Panc1 (cell line): Measurements from ENCODE around the gene COL5A2. TPM values are rescaled to one million over a fixed set of nuclear protein-coding genes. Genes with fewer than 3 reads are reported as not detected.

Experiments
- ATAC-seq: fragments of 200-7000 bp; cut with Tn5 transposase; 2 replicates; pipeline ENCODE4 v1.9.1; 2020; ENCODE audit warnings: mild to moderate bottlenecking, moderate library complexity
- BruUV-seq: library from RNA; stranded (reverse); fragments of 400-500 nt; replicated peaks from 2 replicates; lab custom pipeline; 2021; lab: Mats Ljungman, UMichigan
- CTCF ChIA-PET: fragments of 300-600 bp; sonication (Branson Sonifier 250); formaldehyde crosslinking; loops from one replicate; lab custom pipeline; 2022; ENCODE audit warnings: antibody characterized with exemption; lab: Charles Lee
- POLR2A ChIA-PET: fragments of 300-600 bp; sonication (Branson Sonifier 250); formaldehyde crosslinking; loops from one replicate; lab custom pipeline; 2022; ENCODE audit warnings: antibody characterized with exemption; lab: Charles Lee
- DNase-seq: peaks from one replicate; pipeline ENCODE4 v3.0.0-alpha.2; 2010; ENCODE audit warnings: low read depth, low spot score
- H3K27ac ChIP-seq: 2 replicates; pipeline ENCODE4 v1.5.1; 2011; ENCODE audit warnings: mild to moderate bottlenecking, low read length, inconsistent platforms
- H3K27me3 ChIP-seq: fragments of 200-500 bp; sonication (Bioruptor generic); 2 replicates; pipeline ENCODE4 v1.6.0; 2014; ENCODE audit warnings: low read length, inconsistent platforms; ENCODE audit not compliant: control insufficient read depth, insufficient read depth
- H3K36me3 ChIP-seq: fragments of 200-500 bp; sonication (Bioruptor generic); 2 replicates; pipeline ENCODE4 v1.5.1; 2014; ENCODE audit warnings: inconsistent platforms, mild to moderate bottlenecking, low read length, moderate library complexity; ENCODE audit not compliant: control insufficient read depth, insufficient read depth
- H3K4me1 ChIP-seq: 2 replicates; pipeline ENCODE4 v1.5.1; 2011; ENCODE audit warnings: inconsistent platforms, mild to moderate bottlenecking, low read length, moderate library complexity; ENCODE audit not compliant: control insufficient read depth, insufficient read depth
- H3K4me3 ChIP-seq, 2 experiments: 2 replicates each; pipeline ENCODE4 v1.5.1; 2011 to 2012; ENCODE audit warnings: low read depth in 2 of 2, low read length in 2 of 2, mild to moderate bottlenecking in 2 of 2, inconsistent platforms in 1 of 2, moderate library complexity in 1 of 2
- H3K9me3 ChIP-seq: fragments of 200-500 bp; sonication (Bioruptor generic); 2 replicates; pipeline ENCODE4 v1.5.1; 2014; ENCODE audit warnings: low read depth, mild to moderate bottlenecking, inconsistent platforms, low read length, moderate library complexity; ENCODE audit not compliant: control insufficient read depth, insufficient read depth
- POLR2AphosphoS5 ChIP-seq: IDR thresholded peaks from 2 replicates; pipeline ENCODE4 v1.6.1; 2012; ENCODE audit warnings: mild to moderate bottlenecking, low read depth, low read length, moderate library complexity
- REST ChIP-seq, 2 experiments: IDR thresholded peaks; 2 replicates each; pipeline ENCODE4 v1.6.1; 2011 to 2012; ENCODE audit warnings: low read depth in 2 of 2, control low read depth in 1 of 2, low read length in 1 of 2, mild to moderate bottlenecking in 1 of 2, moderate library complexity in 1 of 2; ENCODE audit not compliant: insufficient read depth in 1 of 2
- SIN3A ChIP-seq: IDR thresholded peaks from 2 replicates; pipeline ENCODE4 v1.6.1; 2012; ENCODE audit warnings: low read depth, mild to moderate bottlenecking, low read length, moderate library complexity, borderline replicate concordance; ENCODE audit not compliant: insufficient read depth
- TCF7L2 ChIP-seq: IDR thresholded peaks from 2 replicates; pipeline ENCODE4 v1.6.1; 2011; ENCODE audit warnings: mild to moderate bottlenecking, low read depth, low read length, inconsistent platforms
- in situ Hi-C: cut with HindIII; loops from 2 replicates; pipeline ENCODE4 v1.10.0; 2016; ENCODE audit warnings: low sequenced_read_pairs, low pct_unique_long_range_greater_than_20kb
- intact Hi-C: fragments of 100-400 bp; cut with micrococcal nuclease; formaldehyde crosslinking; loops from one replicate; pipeline ENCODE4 v1.10.0; 2022; ENCODE audit not compliant: unreplicated experiment
- total RNA-seq: library from RNA; stranded (reverse); gene quantifications from one replicate; pipeline ENCODE4 v1.2.1, GENCODE V29; 2021; ENCODE audit not compliant: unreplicated experiment
- TF ChIP-seq, protein P1 (sequence below): fragments of 450-650 bp; IDR thresholded peaks from 2 replicates; pipeline ENCODE4 v1.5.1; 2017; ENCODE audit warnings: mild to moderate bottlenecking

COL5A2 gene
- total RNA-seq, 1 experiment from 2014 or later: 144 TPM

GRCh38 chr2:189157939-189158338, 21.6 kb downstream of the COL5A2 start:
- Histone ChIP-seq H3K4me1 (peaks cover 54% of the 10 kb centered on the region), H3K27ac (peak overlapping the region; percentile 79; the same call in 1 of the 2 replicates), H3K9me3 (no peaks in the 10 kb centered on the region), H3K4me3 (no peak overlapping the region), H3K36me3 (no peaks in the 10 kb centered on the region), H3K27me3 (no peaks in the 10 kb centered on the region)
- TF ChIP-seq REST (IDR thresholded peaks at IDR 0.05; ENCODE audit: insufficient read depth in 1 of 2, low read depth in 2 of 2, low read length in 1 of 2): no peak
- TF ChIP-seq POLR2AphosphoS5: no peak
- TF ChIP-seq, protein P1, sequence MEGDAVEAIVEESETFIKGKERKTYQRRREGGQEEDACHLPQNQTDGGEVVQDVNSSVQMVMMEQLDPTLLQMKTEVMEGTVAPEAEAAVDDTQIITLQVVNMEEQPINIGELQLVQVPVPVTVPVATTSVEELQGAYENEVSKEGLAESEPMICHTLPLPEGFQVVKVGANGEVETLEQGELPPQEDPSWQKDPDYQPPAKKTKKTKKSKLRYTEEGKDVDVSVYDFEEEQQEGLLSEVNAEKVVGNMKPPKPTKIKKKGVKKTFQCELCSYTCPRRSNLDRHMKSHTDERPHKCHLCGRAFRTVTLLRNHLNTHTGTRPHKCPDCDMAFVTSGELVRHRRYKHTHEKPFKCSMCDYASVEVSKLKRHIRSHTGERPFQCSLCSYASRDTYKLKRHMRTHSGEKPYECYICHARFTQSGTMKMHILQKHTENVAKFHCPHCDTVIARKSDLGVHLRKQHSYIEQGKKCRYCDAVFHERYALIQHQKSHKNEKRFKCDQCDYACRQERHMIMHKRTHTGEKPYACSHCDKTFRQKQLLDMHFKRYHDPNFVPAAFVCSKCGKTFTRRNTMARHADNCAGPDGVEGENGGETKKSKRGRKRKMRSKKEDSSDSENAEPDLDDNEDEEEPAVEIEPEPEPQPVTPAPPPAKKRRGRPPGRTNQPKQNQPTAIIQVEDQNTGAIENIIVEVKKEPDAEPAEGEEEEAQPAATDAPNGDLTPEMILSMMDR: no peak
- no peak for TF ChIP-seq SIN3A
- TF ChIP-seq TCF7L2: no peak
- CTCF ChIA-PET: no interaction called here
- ATAC-seq (no peak), DNase-seq (no peak)
- in situ Hi-C loops (no loop called here), intact Hi-C loops (no loop called here)
- POLR2A ChIA-PET: no interaction called here
- no TSS peak for BruUV-seq

DNA sequence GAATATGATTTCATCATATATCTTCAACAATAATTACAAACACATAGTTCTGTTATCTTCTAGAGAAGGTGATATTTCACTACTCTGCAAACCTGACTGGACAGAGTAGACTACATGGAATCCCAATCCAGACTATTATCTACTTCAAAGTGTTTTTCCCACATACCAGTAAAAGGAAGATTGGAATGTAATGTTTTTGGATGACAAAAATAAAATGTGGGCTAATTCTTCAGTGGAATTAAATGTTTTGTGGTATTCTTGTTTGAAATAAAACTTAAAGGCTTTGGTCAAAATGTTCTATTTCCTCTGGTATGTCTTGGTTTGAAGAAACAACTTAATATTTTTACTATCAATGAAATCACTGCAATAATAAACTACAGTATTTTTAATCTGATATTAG, 22.1 kb downstream of the COL5A2 start:
- Histone ChIP-seq H3K4me3 (no peak overlapping the region), H3K27me3 (no peaks in the 10 kb centered on the region), H3K27ac (peak overlapping the region; percentile 57; the same call in 1 of the 2 replicates), H3K4me1 (peaks cover 54% of the 10 kb centered on the region), H3K36me3 (no peaks in the 10 kb centered on the region), H3K9me3 (no peaks in the 10 kb centered on the region)
- TF ChIP-seq TCF7L2: no peak
- TF ChIP-seq, protein P1: no peak
- no peak for TF ChIP-seq POLR2AphosphoS5
- TF ChIP-seq SIN3A: no peak
- TF ChIP-seq REST (IDR thresholded peaks at IDR 0.05; ENCODE audit: insufficient read depth in 1 of 2, low read depth in 2 of 2, low read length in 1 of 2): no peak
- ChIA-PET POLR2A (no interaction called here), CTCF (no interaction called here)
- intact Hi-C loops (no loop called here), in situ Hi-C loops (no loop called here)
- BruUV-seq: no TSS peak
- ATAC-seq (no peak), DNase-seq (no peak)
